ENCODE data around the gene IRF5. TPM values are rescaled to one million over a fixed set of nuclear protein-coding genes. Genes with fewer than 3 reads are reported as not detected.

Gene IRF5, protein sequence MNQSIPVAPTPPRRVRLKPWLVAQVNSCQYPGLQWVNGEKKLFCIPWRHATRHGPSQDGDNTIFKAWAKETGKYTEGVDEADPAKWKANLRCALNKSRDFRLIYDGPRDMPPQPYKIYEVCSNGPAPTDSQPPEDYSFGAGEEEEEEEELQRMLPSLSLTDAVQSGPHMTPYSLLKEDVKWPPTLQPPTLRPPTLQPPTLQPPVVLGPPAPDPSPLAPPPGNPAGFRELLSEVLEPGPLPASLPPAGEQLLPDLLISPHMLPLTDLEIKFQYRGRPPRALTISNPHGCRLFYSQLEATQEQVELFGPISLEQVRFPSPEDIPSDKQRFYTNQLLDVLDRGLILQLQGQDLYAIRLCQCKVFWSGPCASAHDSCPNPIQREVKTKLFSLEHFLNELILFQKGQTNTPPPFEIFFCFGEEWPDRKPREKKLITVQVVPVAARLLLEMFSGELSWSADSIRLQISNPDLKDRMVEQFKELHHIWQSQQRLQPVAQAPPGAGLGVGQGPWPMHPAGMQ
- polyA plus RNA-seq: 0.78 to 1.5 TPM (median 0.88 TPM) in 3 replicates
- polyA plus RNA-seq (2011; ENCODE audit: low read depth): 0.61 TPM
- 0.71 and 1.0 TPM in 2 replicates for polyA plus RNA-seq (2011; cell fraction: cytosol; rRNA removed)
- polyA plus RNA-seq (2011; cell fraction: nucleus; rRNA removed): 4.2 and 4.8 TPM in 2 replicates
- polyA plus RNA-seq (2012; ENCODE audit: low replicate concordance): 0.55 and 4.5 TPM in 2 replicates
- 0.64 to 2.4 TPM (median 2.1 TPM) in 3 replicates for polyA minus RNA-seq
- polyA minus RNA-seq (2011; cell fraction: cytosol; rRNA and poly(A)+ RNA removed): 2.1 TPM
- 1.2 and 1.6 TPM in 2 replicates for polyA minus RNA-seq (2011; cell fraction: nucleus; rRNA and poly(A)+ RNA removed)

DNA sequence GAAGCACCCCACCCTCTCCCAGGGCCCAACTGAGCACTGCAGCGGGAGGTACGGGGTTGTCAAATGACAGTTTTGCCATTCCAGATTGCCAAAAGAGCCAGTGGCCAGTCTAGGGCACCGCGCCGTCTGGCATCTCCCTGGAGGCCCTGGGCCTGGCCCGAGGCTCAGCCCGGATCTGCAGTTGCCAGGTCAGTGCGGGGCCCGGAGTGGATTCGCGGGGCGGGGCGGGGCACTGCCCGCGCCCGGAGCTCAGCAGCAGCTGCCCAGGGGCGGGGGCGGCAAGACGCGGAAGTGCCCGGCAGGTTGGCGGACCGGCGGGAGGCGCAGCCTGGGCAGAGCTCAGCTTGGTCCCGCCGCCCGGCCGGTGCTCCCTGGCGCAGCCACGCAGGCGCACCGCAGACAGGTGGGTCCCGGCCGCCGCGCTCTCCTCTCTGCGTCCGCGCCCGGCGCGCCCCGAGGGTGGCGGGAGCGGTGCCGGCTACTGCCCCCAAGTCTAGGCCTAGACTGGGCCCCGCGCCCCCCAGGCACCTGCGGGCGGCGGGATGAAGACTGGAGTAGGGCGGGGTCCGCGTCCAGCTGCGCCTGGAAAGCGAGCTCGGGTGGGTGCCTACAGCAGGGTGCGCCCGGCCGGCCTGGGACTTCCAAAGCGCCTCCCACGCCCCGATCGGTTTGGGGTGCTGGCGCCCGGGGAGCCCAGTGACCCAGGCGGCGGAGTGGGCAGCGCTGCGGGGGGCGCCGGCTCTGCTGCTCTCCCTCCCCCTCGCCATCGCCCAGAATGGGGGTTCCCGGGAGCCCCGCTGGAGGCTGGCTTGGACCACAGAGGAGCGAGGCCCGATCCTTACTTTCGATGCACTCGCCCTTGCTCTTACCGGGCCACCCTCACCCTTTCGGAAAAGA lies at the start of gene IRF5:
Gene IRF5, plus strand, starts transcription at position 281 of the 897 bp plus-strand sequence. CDS start 4,155 bp downstream, outside the sequence.
- Histone ChIP-seq H2AFZ (ENCODE audit: control insufficient read depth, low read length) (peak within 1 kb of the TSS; percentile 84), H3K4me1 (ENCODE audit: control insufficient read depth, extremely low read depth, insufficient read depth, low read length) (no peaks in the 10 kb centered on the region), H4K20me1 (ENCODE audit: control insufficient read depth, extremely low read depth, insufficient read depth, low read length) (no peaks in the 10 kb centered on the region), H3K36me3 (ENCODE audit: control insufficient read depth in 2 of 2, extremely low read depth in 1 of 2, insufficient read depth in 2 of 2, low read length in 2 of 2) (no peaks in the 10 kb centered on the region), H3K9me3 (ENCODE audit: control insufficient read depth, low read depth, low read length) (no peaks in the 10 kb centered on the region), H3K4me3 (ENCODE audit: control insufficient read depth in 2 of 3, extremely low read depth in 1 of 3, insufficient read depth in 2 of 3, low read depth in 1 of 3, low read length in 3 of 3) (peak within 1 kb of the TSS; percentile 49 to 73 (median 67)), H3K4me2 (ENCODE audit: control insufficient read depth, extremely low read depth, insufficient read depth, low read depth, low read length) (peak within 1 kb of the TSS; percentile 88), H3K9me1 (ENCODE audit: control insufficient read depth, extremely low read depth, insufficient read depth, low read length) (no peaks in the 10 kb centered on the region), H3K9ac (ENCODE audit: control insufficient read depth, extremely low read depth, insufficient read depth, low read length) (peak within 1 kb of the TSS; percentile 52), H3K79me2 (ENCODE audit: control insufficient read depth, insufficient read depth, low read length) (no peaks in the 10 kb centered on the region), H3K27ac (ENCODE audit: control insufficient read depth, insufficient read depth, low read length) (no peak within 1 kb of the TSS), H3K27me3 (ENCODE audit: control insufficient read depth, extremely low read depth, insufficient read depth, low read length) (peaks cover 38% of the 10 kb centered on the region)
- no peak for FAIRE-seq
- no peak for TF ChIP-seq EZH2 (IDR thresholded peaks at IDR 0.05; ENCODE audit: low read length)
- TF ChIP-seq, protein P1, sequence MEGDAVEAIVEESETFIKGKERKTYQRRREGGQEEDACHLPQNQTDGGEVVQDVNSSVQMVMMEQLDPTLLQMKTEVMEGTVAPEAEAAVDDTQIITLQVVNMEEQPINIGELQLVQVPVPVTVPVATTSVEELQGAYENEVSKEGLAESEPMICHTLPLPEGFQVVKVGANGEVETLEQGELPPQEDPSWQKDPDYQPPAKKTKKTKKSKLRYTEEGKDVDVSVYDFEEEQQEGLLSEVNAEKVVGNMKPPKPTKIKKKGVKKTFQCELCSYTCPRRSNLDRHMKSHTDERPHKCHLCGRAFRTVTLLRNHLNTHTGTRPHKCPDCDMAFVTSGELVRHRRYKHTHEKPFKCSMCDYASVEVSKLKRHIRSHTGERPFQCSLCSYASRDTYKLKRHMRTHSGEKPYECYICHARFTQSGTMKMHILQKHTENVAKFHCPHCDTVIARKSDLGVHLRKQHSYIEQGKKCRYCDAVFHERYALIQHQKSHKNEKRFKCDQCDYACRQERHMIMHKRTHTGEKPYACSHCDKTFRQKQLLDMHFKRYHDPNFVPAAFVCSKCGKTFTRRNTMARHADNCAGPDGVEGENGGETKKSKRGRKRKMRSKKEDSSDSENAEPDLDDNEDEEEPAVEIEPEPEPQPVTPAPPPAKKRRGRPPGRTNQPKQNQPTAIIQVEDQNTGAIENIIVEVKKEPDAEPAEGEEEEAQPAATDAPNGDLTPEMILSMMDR (optimal IDR thresholded peaks at IDR 0.05 in 1 of 3, IDR thresholded peaks at IDR 0.05 in 1 of 3, conservative IDR thresholded peaks at IDR 0.05 in 1 of 3; ENCODE audit: extremely low read depth in 1 of 3, insufficient read depth in 2 of 3, low read length in 3 of 3): no peak
- no peak for DNase-seq (ENCODE audit: low read depth, low spot score)
- dilution Hi-C loops (cut with MboI; ENCODE audit: extremely low pct_ligation_motif_present, low sequenced_read_pairs): no loop called here

DNA sequence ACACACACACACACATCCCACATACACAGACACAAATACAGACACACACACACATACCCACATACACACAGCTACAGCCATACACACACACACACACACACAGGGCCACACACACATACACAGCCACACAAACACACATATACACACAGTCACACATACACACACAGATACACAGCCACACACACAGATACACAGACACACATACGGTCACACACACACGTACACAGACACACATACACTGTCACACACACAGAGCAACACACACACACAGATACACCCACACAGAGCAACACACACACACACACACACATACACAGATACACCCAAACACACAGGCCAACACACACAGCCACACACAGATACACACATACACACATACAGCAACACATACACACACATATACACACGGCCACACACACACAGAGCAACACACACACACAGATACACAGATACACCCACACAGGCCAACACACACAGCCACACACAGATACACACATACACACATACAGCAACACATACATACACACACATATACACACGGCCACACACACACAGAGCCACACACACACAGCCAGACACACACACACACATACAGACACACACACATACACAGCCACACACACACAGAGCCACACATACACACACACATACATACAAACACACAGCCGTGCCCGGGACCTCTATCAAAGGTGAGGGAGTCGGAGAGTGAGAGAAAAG lies 49.5 kb upstream of the IRF5 start:
- DNase-seq (ENCODE audit: low read depth, low spot score) (no peak), FAIRE-seq (no peak)
- Histone ChIP-seq H3K9ac (ENCODE audit: control insufficient read depth, extremely low read depth, insufficient read depth, low read length) (no peak overlapping the region), H3K9me3 (ENCODE audit: control insufficient read depth, low read depth, low read length) (peaks cover 2% of the 10 kb centered on the region), H3K4me2 (ENCODE audit: control insufficient read depth, extremely low read depth, insufficient read depth, low read depth, low read length) (no peak overlapping the region), H4K20me1 (ENCODE audit: control insufficient read depth, extremely low read depth, insufficient read depth, low read length) (no peaks in the 10 kb centered on the region), H3K27me3 (ENCODE audit: control insufficient read depth, extremely low read depth, insufficient read depth, low read length) (no peaks in the 10 kb centered on the region), H2AFZ (ENCODE audit: control insufficient read depth, low read length) (no peak overlapping the region), H3K9me1 (ENCODE audit: control insufficient read depth, extremely low read depth, insufficient read depth, low read length) (no peaks in the 10 kb centered on the region), H3K4me1 (ENCODE audit: control insufficient read depth, extremely low read depth, insufficient read depth, low read length) (peaks cover 19% of the 10 kb centered on the region), H3K36me3 (ENCODE audit: control insufficient read depth in 2 of 2, extremely low read depth in 1 of 2, insufficient read depth in 2 of 2, low read length in 2 of 2) (no peaks in the 10 kb centered on the region), H3K27ac (ENCODE audit: control insufficient read depth, insufficient read depth, low read length) (no peak overlapping the region), H3K4me3 (ENCODE audit: control insufficient read depth in 2 of 3, extremely low read depth in 1 of 3, insufficient read depth in 2 of 3, low read depth in 1 of 3, low read length in 3 of 3) (no peak overlapping the region), H3K79me2 (ENCODE audit: control insufficient read depth, insufficient read depth, low read length) (no peaks in the 10 kb centered on the region)
- TF ChIP-seq, protein P1 (optimal IDR thresholded peaks at IDR 0.05 in 1 of 3, IDR thresholded peaks at IDR 0.05 in 1 of 3, conservative IDR thresholded peaks at IDR 0.05 in 1 of 3; ENCODE audit: extremely low read depth in 1 of 3, insufficient read depth in 2 of 3, low read length in 3 of 3): no peak
- no peak for TF ChIP-seq EZH2 (IDR thresholded peaks at IDR 0.05; ENCODE audit: low read length)
- dilution Hi-C loops (cut with MboI; ENCODE audit: extremely low pct_ligation_motif_present, low sequenced_read_pairs): no loop called here
